CD14-positive monocyte (primary cell): Measurements from ENCODE around the gene GRID1. TPM values are rescaled to one million over a fixed set of nuclear protein-coding genes. Genes with fewer than 3 reads are reported as not detected.

Source experiments
- DNase-seq, 3 donors: peaks; one replicate each; pipeline ENCODE4 v3.0.0-alpha.2; 2011 to 2022
- H2AFZ ChIP-seq: 2 replicates; pipeline ENCODE4 v1.6.0; 2012; ENCODE audit warnings: mild to moderate bottlenecking, low read depth, low read length, inconsistent platforms; ENCODE audit not compliant: insufficient read depth, poor library complexity, severe bottlenecking
- H3K27ac ChIP-seq, 2 donors: 1 replicate in 1 of 2; 2 replicates in 1 of 2; pipeline ENCODE4 v1.5.1; 2012 to 2013; ENCODE audit warnings: low read length in 2 of 2, control low read depth in 1 of 2, inconsistent platforms in 1 of 2, low read depth in 1 of 2, mild to moderate bottlenecking in 1 of 2
- H3K27me3 ChIP-seq, 2 donors: one replicate each; pipeline versions ENCODE4 v1.6.0 to v1.6.1; 2011 to 2013; ENCODE audit warnings: low read length in 2 of 2; ENCODE audit not compliant: control insufficient read depth in 2 of 2, insufficient read depth in 2 of 2
- H3K36me3 ChIP-seq, 2 donors: replicated peaks in 1 of 2; 1 replicate in 1 of 2; 2 replicates in 1 of 2; pipeline versions ENCODE4 v1.5.1 to v1.6.1; 2012 to 2013; ENCODE audit warnings: low read length in 2 of 2, control low read depth in 1 of 2, inconsistent platforms in 1 of 2, mild to moderate bottlenecking in 1 of 2; ENCODE audit not compliant: insufficient read depth in 2 of 2, control insufficient read depth in 1 of 2
- H3K4me1 ChIP-seq, 2 donors: 1 replicate in 1 of 2; 2 replicates in 1 of 2; pipeline versions ENCODE4 v1.5.1 to v1.6.1; 2012 to 2013; ENCODE audit warnings: low read length in 2 of 2, control low read depth in 1 of 2, inconsistent platforms in 1 of 2, mild to moderate bottlenecking in 1 of 2, moderate library complexity in 1 of 2; ENCODE audit not compliant: insufficient read depth in 2 of 2, control insufficient read depth in 1 of 2
- H3K4me2 ChIP-seq: replicated peaks from 2 replicates; pipeline ENCODE3; 2012; ENCODE audit warnings: low read length, moderate library complexity, mild to moderate bottlenecking; ENCODE audit not compliant: poor library complexity, severe bottlenecking; ENCODE audit errors: extremely low read depth
- H3K4me3 ChIP-seq, 3 experiments: fragments of 200-600 bp in 1 of 3; sonication (generic) in 1 of 3; replicated peaks in 1 of 3; 1 replicate in 2 of 3; 2 replicates in 1 of 3; pipeline ENCODE4 v1.5.1; 2011 to 2013; ENCODE audit warnings: low read length in 3 of 3, mild to moderate bottlenecking in 3 of 3, control low read depth in 2 of 3, low read depth in 2 of 3, inconsistent platforms in 1 of 3, moderate library complexity in 1 of 3
- H3K79me2 ChIP-seq: 2 replicates; pipeline ENCODE4 v1.6.0; 2012; ENCODE audit warnings: mild to moderate bottlenecking, control low read depth, inconsistent platforms, low read length, moderate library complexity; ENCODE audit not compliant: insufficient read depth
- H3K9ac ChIP-seq: 2 replicates; pipeline ENCODE4 v1.6.0; 2017; ENCODE audit warnings: low read length, mild to moderate bottlenecking; ENCODE audit not compliant: insufficient read depth, poor library complexity, severe bottlenecking
- H3K9me3 ChIP-seq, 2 donors: replicated peaks in 1 of 2; 1 replicate in 1 of 2; 2 replicates in 1 of 2; pipeline versions ENCODE4 v1.5.1 to v1.6.1; 2012 to 2013; ENCODE audit warnings: low read length in 2 of 2, control low read depth in 1 of 2; ENCODE audit not compliant: control insufficient read depth in 1 of 2, insufficient read depth in 1 of 2
- H4K20me1 ChIP-seq: 2 replicates; pipeline ENCODE4 v1.6.0; 2012; ENCODE audit warnings: mild to moderate bottlenecking, low read length, control low read depth, moderate library complexity; ENCODE audit not compliant: insufficient read depth
- H3K27ac Mint-ChIP-seq, 7 donors: one replicate each; pipeline ENCODE4 v1.8.0; 2020; ENCODE audit warnings: mild to moderate bottlenecking in 7 of 7, mixed read lengths in 7 of 7, moderate library complexity in 6 of 7, inconsistent platforms in 2 of 7
- H3K27me3 Mint-ChIP-seq, 3 donors: one replicate each; pipeline ENCODE4 v1.8.0; 2021 to 2022; ENCODE audit warnings: low read depth in 3 of 3, mild to moderate bottlenecking in 3 of 3, mixed read lengths in 3 of 3, moderate library complexity in 3 of 3, inconsistent platforms in 1 of 3
- H3K36me3 Mint-ChIP-seq, 2 donors: one replicate each; pipeline ENCODE4 v1.8.0; 2020; ENCODE audit warnings: mixed read lengths in 2 of 2, inconsistent platforms in 1 of 2, mild to moderate bottlenecking in 1 of 2
- H3K4me1 Mint-ChIP-seq: one replicate; pipeline ENCODE4 v1.8.0; 2020; ENCODE audit warnings: mild to moderate bottlenecking, mixed read lengths
- H3K4me3 Mint-ChIP-seq, 2 donors: one replicate each; pipeline ENCODE4 v1.8.0; 2020; ENCODE audit warnings: mild to moderate bottlenecking in 2 of 2, mixed read lengths in 2 of 2, moderate library complexity in 1 of 2
- H3K9me3 Mint-ChIP-seq, 7 donors: one replicate each; pipeline ENCODE4 v1.8.0; 2020 to 2022; ENCODE audit warnings: mixed read lengths in 7 of 7, mild to moderate bottlenecking in 6 of 7, moderate library complexity in 6 of 7, inconsistent platforms in 2 of 7
- CTCF ChIP-seq: fragments of 200-600 bp; IDR thresholded peaks from one replicate; pipeline ENCODE4 v1.8.0; 2022; ENCODE audit warnings: antibody characterized with exemption, mild to moderate bottlenecking
- WGBS: methylation state at CpG from one replicate; pipeline ENCODE4 v1.1.5; 2013; ENCODE audit warnings: missing lambda C conversion rate; ENCODE audit not compliant: insufficient coverage; 5-methylcytosine and 5-hydroxymethylcytosine counted together
- intact Hi-C, 2 donors: fragments of 100-400 bp; cut with micrococcal nuclease; formaldehyde crosslinking; loops; one replicate each; pipeline versions ENCODE4 v1.15.0 to v1.15.1; 2023
- polyA plus RNA-seq, 3 donors: library from polyadenylated mRNA; depleted of rRNA in 1 of 3; unstranded in 2 of 3; stranded (reverse) in 1 of 3; fragments of 300-500 nt in 2 of 3; fragments of >200 nt in 1 of 3; fragmentation: Illumina TruSeq in 2 of 3; gene quantifications; 1 replicate in 2 of 3; 2 replicates in 1 of 3; pipeline ENCODE4 v1.2.3, GENCODE V29; 2012 to 2021

The GRID1 gene
- polyA plus RNA-seq, 3 donors = not detected

DNA sequence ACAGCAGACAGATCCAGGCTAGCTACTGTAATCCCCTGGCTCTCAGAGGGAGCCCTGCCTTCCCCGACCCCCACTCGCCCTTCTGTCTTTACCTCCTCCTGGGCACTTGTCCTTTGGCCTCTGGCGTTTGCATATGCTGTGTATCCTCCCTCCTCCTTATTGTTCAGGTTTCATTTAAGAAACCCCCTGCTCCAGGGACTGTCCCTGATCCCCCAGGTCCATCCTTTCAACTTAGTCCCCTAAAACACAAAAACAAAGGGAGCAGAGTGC is 25.7 kb downstream of the GRID1 start:
- Histone ChIP-seq H2AFZ (no peak overlapping the region), H3K4me3 (no peak overlapping the region), H3K9ac (no peak overlapping the region), H3K36me3 (no peaks in the 10 kb centered on the region), H4K20me1 (no peaks in the 10 kb centered on the region), H3K27me3 (no peaks in the 10 kb centered on the region), H3K4me2 (no peak overlapping the region), H3K4me1 (peaks cover 3 to 8% of the 10 kb centered on the region in 2 donors), H3K9me3 (no peaks in the 10 kb centered on the region), H3K79me2 (no peaks in the 10 kb centered on the region), H3K27ac (no peak overlapping the region)
- Mint-ChIP-seq H3K27me3 (peaks cover 0 to 5% (median 2%) of the 10 kb centered on the region in 3 donors), H3K4me1 (peaks cover 3% of the 10 kb centered on the region), H3K27ac (no peak overlapping the region), H3K36me3 (no peaks in the 10 kb centered on the region), H3K9me3 (peaks cover 0 to 7% (median 0%) of the 10 kb centered on the region in 7 donors), H3K4me3 (no peak overlapping the region)
- WGBS = 73% methylated on average over 2 of the region's 3 CpGs
- TF ChIP-seq CTCF = no peak
- DNase-seq = no peak
- intact Hi-C loops = no loop called here

- Histone ChIP-seq H3K36me3 (no peaks in the 10 kb centered on the region), H3K9ac (no peak overlapping the region), H3K4me1 (peaks cover 3 to 8% of the 10 kb centered on the region in 2 donors), H2AFZ (no peak overlapping the region), H4K20me1 (no peaks in the 10 kb centered on the region), H3K4me2 (no peak overlapping the region), H3K9me3 (no peaks in the 10 kb centered on the region), H3K79me2 (no peaks in the 10 kb centered on the region), H3K4me3 (no peak overlapping the region), H3K27me3 (no peaks in the 10 kb centered on the region), H3K27ac (no peak overlapping the region)
- H3K9me3 Mint-ChIP-seq = peaks cover 0 to 7% (median 0%) of the 10 kb centered on the region in 7 donors
- peak overlapping the region in 3 of 7 donors; percentile 37 to 79 (median 44) for H3K27ac Mint-ChIP-seq
- H3K4me3 Mint-ChIP-seq = no peak overlapping the region
- no peak for DNase-seq
- WGBS = 60% methylated on average over 8 of the region's 13 CpGs
- H3K4me1 Mint-ChIP-seq = peaks cover 3% of the 10 kb centered on the region
- intact Hi-C loops = no loop called here
- TF ChIP-seq CTCF = no peak
- no peaks in the 10 kb centered on the region for H3K36me3 Mint-ChIP-seq
- H3K27me3 Mint-ChIP-seq = peaks cover 0 to 5% (median 2%) of the 10 kb centered on the region in 3 donors
Measured at GRCh38 chr10:86340176-86340990, 26.2 kb downstream of the GRID1 start.
